ENCODE measurements around the gene GRAMD1A. TPM values are rescaled to one million over a fixed set of nuclear protein-coding genes. Genes with fewer than 3 reads are reported as not detected.
"Not testable (repeated sequence)": the region's sequence is repeated elsewhere in the genome, so short reads cannot be mapped to it uniquely, and the experiment has no call there.

Gene GRAMD1A
- total RNA-seq, 2 donors from 2014 or later, result 158 to 160 TPM

- peak overlapping the region in 1 of 2 donors; percentile 87 for H3K27ac Mint-ChIP-seq
- ATAC-seq (no peak), DNase-seq (ENCODE audit: low spot score in 2 of 2) (no peak)
- no peaks in the 10 kb centered on the region for H3K9me3 Mint-ChIP-seq
- peaks cover 13 to 38% of the 10 kb centered on the region in 2 donors for H3K36me3 Mint-ChIP-seq
These were observed 8.8 kb downstream of the GRAMD1A start for GRCh38 chr19:35008891-35009341.

DNA sequence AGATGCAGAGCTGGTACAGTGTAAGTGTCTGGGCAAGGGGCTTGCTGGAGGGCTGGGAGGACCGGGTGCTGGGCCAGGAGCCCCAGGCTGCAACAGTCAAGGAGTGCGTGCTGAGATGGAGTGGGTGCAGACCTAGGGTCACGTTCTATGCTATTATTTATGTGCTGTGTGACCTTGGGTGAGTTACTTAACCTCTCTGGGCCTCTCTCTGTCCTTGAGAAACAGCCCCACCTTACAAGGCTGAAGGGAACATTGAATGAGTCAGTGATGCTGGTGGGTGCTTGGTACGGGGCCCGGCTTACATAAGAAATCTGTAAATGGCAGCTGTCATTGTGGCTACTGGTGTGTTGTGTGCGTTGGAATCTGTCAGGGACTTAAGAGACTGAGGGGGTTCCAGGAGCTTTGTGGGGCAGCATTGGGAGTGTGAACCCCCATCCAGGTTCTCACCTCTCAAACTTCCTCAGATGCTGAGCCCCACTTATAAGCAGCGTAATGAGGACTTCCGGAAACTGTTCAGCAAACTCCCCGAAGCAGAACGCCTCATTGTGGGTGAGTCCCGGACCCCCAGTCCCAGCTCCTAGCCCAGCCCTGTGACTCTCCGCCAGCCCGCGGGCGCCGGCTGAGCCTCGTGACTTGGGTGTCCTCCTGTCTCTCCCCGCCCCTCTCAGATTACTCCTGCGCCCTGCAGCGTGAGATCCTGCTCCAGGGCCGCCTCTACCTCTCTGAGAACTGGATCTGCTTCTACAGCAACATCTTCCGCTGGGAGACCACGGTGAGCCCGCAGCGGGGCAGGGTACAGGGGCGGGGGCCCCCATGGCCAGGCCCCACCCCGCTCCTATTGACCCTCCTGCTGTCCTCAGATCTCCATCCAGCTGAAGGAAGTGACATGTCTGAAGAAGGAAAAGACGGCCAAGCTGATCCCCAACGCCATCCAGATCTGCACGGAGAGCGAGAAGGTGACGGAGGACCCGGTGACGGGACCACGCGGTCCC is 9.6 kb downstream of the GRAMD1A start:
- Mint-ChIP-seq H3K36me3 (peaks cover 19 to 46% of the 10 kb centered on the region in 2 donors), H3K27ac (peak overlapping the region; percentile 27 to 87), H3K9me3 (no peaks in the 10 kb centered on the region)
- ATAC-seq (no peak), DNase-seq (ENCODE audit: low spot score in 2 of 2) (no peak)

DNA sequence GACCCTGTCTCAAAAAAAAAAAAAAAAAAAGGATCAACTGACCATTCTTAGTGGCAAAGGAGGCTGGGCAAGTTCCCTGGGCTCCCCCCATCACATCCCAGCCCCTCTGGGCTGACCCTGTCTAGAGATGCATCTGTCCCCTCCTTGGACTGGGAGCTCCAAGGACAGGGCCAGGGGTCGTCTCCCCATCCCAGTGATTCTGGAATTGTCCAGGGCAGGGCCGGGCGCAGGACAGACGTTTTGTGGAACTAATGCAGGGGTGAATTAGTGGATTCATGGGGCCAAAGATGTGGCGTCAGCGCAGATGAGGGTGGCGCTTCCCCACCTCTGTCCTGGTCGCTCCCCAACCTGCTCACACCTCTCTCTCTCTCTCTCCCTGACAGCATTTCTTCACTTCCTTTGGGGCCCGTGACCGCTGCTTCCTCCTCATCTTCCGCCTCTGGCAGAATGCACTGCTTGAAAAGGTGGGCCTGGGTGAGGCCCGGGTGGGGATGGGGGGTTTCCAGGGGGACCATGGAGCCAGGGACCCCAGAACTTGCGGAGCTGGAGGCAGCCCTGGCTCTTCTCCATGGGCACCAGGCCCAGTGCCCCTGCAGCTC is 11.1 kb downstream of the GRAMD1A start:
- ATAC-seq (no peak), DNase-seq (ENCODE audit: low spot score in 2 of 2) (no peak)
- Mint-ChIP-seq H3K27ac (peak overlapping the region; percentile 87 to 89), H3K36me3 (peaks cover 20 to 51% of the 10 kb centered on the region in 2 donors), H3K9me3 (no peaks in the 10 kb centered on the region)

- no peak for ATAC-seq
- no peaks in the 10 kb centered on the region for H3K9me3 Mint-ChIP-seq
- H3K36me3 Mint-ChIP-seq, result peaks cover 20 to 44% of the 10 kb centered on the region in 2 donors
- no peak for DNase-seq (ENCODE audit: low spot score in 2 of 2)
- peak overlapping the region; percentile 87 to 89 for H3K27ac Mint-ChIP-seq
These were observed 11.9 kb downstream of the GRAMD1A start for GRCh38 chr19:35011737-35012682.

GRCh38 chr19:35013041-35013819 is 13.1 kb downstream of the GRAMD1A start:
- H3K27ac Mint-ChIP-seq, result peak overlapping the region; percentile 87 to 94
- no peaks in the 10 kb centered on the region for H3K9me3 Mint-ChIP-seq
- ATAC-seq, result peak; percentile 73 to 78
- DNase-seq (ENCODE audit: low spot score in 2 of 2), result peak; percentile 78 to 85
- peaks cover 22 to 51% of the 10 kb centered on the region in 2 donors for H3K36me3 Mint-ChIP-seq

DNA sequence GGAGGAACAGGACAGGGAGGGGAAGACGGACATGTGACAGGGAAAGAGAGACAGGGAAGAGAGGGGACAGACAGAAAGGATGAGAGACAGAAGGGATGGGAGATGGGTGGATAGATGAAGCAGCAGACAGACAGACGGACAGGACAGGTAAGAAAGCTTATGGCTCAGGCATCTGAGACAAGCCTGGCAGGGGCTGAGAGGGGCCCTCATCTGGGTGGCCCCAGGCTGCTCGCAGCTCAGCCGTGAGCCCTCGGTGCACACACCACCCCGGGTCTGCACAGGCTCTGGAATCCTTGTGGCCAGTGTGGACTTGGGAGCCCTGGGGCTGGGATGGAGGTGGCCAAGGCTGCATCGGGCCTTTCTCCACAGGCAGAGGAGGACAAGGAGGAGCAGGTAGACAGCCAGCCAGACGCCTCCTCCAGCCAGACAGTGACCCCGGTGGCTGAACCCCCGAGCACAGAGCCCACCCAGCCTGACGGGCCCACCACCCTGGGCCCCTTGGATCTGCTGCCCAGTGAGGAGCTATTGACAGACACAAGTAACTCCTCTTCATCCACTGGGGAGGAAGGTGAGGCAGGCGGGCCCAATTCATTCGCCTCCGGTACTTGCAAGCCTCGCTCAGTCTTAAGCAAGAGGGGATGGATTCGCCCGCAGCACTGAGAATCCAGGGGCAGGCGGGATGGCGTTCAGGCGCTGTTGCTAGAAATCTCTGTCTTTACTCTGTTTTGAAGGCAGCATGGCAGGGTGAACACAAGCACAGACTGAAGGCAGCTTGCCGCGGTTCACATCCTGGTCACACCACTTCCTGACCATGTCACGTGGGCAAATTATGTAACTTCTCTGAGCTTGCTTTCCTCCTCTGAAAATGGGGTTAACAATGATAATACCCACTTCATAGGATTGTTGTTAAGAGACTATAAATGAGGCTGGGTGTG is 14.0 kb downstream of the GRAMD1A start:
- ATAC-seq (peak in 1 of 2 donors; percentile 28), DNase-seq (ENCODE audit: low spot score in 2 of 2) (no peak)
- Mint-ChIP-seq H3K27ac (peak overlapping the region; percentile 87 to 94), H3K36me3 (peaks cover 27 to 56% of the 10 kb centered on the region in 2 donors), H3K9me3 (no peaks in the 10 kb centered on the region)

DNA sequence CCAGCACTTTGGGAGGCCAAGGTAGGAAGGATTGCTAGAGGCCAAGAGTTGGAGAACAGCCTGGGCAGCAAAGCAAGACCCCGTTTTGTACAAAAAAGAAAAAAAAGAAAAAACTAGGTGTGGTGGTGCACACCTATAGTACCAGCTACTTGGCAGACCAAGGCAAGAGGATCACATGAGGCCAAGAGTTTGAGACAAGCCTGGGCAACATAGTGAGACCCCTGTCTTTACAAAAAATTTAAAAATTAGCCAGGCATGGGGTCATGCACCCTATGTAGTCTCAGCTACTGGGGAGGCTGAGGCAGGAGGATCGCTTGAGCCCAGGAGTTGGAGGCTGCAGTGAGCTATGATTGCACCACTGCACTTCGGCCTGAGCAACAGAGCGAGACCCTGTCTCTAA is 14.7 kb downstream of the GRAMD1A start:
- H3K36me3 Mint-ChIP-seq, result peaks cover 30 to 61% of the 10 kb centered on the region in 2 donors
- not testable (repeated sequence) for H3K9me3 Mint-ChIP-seq; DNase-seq (ENCODE audit: low spot score in 2 of 2); ATAC-seq
- peak overlapping the region; percentile 79 to 87 for H3K27ac Mint-ChIP-seq

- Mint-ChIP-seq H3K36me3 (peaks cover 33 to 60% of the 10 kb centered on the region in 2 donors), H3K9me3 (no peaks in the 10 kb centered on the region), H3K27ac (peak overlapping the region in 1 of 2 donors; percentile 57)
- ATAC-seq (no peak), DNase-seq (ENCODE audit: low spot score in 2 of 2) (no peak)
These were observed 15.3 kb downstream of the GRAMD1A start for GRCh38 chr19:35015270-35015953.

- Mint-ChIP-seq H3K27ac (peak overlapping the region in 1 of 2 donors; percentile 57), H3K9me3 (no peaks in the 10 kb centered on the region), H3K36me3 (peaks cover 38 to 62% of the 10 kb centered on the region in 2 donors)
- ATAC-seq (no peak), DNase-seq (ENCODE audit: low spot score in 2 of 2) (no peak)
These were observed 15.8 kb downstream of the GRAMD1A start for GRCh38 chr19:35015954-35016351.

DNA sequence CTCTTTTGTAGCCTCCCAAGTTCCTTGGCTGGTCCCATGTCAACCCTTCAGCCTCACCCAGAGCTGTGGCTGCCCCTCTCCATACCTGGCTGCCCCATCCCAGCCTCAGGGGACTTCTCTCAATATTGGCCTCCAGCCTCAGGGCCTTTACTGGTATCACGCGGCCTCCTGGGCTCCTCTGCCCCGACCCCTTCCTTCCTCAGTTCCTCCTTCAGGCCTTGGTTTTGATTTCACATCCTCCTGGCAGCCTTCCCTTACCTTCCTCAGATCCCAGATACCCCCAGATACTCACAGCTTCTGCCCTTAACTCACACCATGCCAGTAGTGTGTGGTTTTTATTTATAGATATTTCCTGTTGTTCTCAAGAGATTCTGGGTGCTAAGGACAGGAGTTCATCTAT is 17.4 kb downstream of the GRAMD1A start:
- H3K9me3 Mint-ChIP-seq, result no peaks in the 10 kb centered on the region
- ATAC-seq (no peak), DNase-seq (ENCODE audit: low spot score in 2 of 2) (no peak)
- H3K36me3 Mint-ChIP-seq, result peaks cover 36 to 61% of the 10 kb centered on the region in 2 donors
- H3K27ac Mint-ChIP-seq, result peak overlapping the region in 1 of 2 donors; percentile 95

DNA sequence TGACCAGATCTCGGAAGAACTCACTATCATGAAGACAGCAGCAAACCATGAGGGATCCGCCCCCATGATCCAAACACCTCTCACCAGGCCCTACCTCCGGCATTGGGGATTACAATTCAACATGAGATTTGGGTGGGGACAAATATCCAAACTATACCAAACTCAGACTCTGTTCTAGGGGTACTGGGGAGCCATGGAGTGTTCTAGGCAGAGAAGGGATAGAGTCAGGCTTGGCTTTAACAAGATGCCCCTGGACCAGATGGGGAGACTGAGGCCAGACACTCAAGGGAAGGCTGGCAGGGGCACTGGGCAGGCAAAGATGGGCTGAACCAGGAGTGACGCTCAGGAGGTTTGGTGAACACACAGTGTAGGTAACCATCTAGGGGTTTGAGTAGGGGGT is 18.3 kb downstream of the GRAMD1A start:
- Mint-ChIP-seq H3K36me3 (peaks cover 32 to 52% of the 10 kb centered on the region in 2 donors), H3K9me3 (no peaks in the 10 kb centered on the region), H3K27ac (peak overlapping the region; percentile 68 to 90)
- DNase-seq (ENCODE audit: low spot score in 2 of 2), result no peak
- no peak for ATAC-seq

DNA sequence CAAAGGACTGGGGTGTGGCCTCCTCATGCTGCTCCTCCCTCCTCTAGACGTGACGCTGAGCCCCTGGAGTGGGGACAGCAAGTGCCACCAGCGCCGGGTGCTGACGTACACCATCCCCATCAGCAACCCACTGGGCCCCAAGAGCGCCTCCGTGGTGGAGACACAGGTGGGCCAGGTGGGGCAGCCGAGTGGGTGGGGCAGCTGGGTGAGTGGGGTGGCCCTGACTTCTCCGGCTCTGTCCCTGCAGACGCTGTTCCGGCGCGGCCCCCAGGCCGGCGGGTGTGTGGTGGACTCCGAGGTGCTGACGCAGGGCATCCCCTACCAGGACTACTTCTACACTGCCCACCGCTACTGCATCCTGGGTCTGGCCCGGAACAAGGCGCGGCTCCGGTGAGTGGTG is 19.0 kb downstream of the GRAMD1A start:
- ATAC-seq (no peak), DNase-seq (ENCODE audit: low spot score in 2 of 2) (no peak)
- Mint-ChIP-seq H3K27ac (peak overlapping the region in 1 of 2 donors; percentile 69), H3K36me3 (peaks cover 28 to 44% of the 10 kb centered on the region in 2 donors), H3K9me3 (no peaks in the 10 kb centered on the region)

GRCh38 chr19:35021016-35021415 is 20.9 kb downstream of the GRAMD1A start:
- H3K9me3 Mint-ChIP-seq, result no peaks in the 10 kb centered on the region
- peaks cover 23 to 33% of the 10 kb centered on the region in 2 donors for H3K36me3 Mint-ChIP-seq
- peak overlapping the region in 1 of 2 donors; percentile 69 for H3K27ac Mint-ChIP-seq

GRCh38 chr19:35021596-35021995 is 21.5 kb downstream of the GRAMD1A start:
- no peaks in the 10 kb centered on the region for H3K9me3 Mint-ChIP-seq
- DNase-seq (ENCODE audit: low spot score in 2 of 2) (no peak), ATAC-seq (no peak)
- no peak overlapping the region for H3K27ac Mint-ChIP-seq
- H3K36me3 Mint-ChIP-seq, result peaks cover 23 to 32% of the 10 kb centered on the region in 2 donors

More at GRCh38 chr19:35021016-35021415, 20.9 kb downstream of the GRAMD1A start:
- ATAC-seq, result no peak
- DNase-seq (ENCODE audit: low spot score in 2 of 2), result no peak

All from activated naive CD4-positive, alpha-beta T cell treated with anti-CD3 and anti-CD28 coated beads, Interleukin-2, amount 50 U/mL, for 72 hours (primary cell).